ENCODE data around the gene PHF19. TPM values are rescaled to one million over a fixed set of nuclear protein-coding genes. Genes with fewer than 3 reads are reported as not detected.

The PHF19 gene
- total RNA-seq, 4 donors from 2014 or later = 11.5 to 22.1 (median 17.8) TPM

DNA sequence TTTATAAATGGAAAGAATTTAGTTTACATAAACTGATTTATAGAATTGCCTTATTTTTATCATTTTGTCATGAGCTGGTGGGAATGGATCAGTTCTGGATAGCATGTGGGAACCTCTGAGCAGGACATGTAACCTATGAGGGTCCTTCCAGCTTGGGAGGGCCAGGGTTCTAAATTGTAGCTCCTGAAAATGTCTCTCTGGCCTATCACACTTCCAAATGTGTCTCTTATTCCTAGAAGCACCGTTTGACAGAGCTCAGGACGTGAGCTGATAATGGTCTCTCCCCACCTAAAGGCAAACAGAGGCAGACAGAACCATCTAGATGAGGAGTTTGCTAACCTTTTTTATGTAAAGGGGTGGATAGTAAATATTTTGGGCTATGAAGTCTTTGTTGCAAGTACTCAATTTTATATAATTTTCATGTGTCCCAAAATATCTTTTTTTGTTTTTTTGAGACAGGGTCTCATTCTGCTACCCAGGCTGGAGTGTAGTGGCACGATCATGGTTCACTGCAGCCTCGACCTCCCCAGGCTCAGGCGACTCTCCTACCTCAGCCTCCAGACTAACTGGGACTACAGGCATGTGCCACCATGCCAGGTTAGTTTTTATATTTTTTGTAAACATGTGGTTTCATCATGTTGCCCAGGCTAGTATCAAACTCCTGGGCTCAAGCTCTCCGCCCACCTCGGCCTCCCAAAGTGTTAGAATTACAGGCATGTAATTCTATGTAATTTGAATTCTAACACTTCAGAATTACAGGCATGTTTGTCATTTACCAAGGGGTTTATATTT lies 45.6 kb upstream of the PHF19 start:
- intact Hi-C loops (cut with DNase I; ENCODE audit: low total_unique reads) = no loop called here
- WGBS, 2 donors = 74 to 75% methylated on average over 7 of the region's 7 CpGs
- DNase-seq (ENCODE audit: low spot score in 2 of 2) = no peak
- no peak for TF ChIP-seq POLR2A (IDR thresholded peaks at IDR 0.05)
- TF ChIP-seq, protein P1, sequence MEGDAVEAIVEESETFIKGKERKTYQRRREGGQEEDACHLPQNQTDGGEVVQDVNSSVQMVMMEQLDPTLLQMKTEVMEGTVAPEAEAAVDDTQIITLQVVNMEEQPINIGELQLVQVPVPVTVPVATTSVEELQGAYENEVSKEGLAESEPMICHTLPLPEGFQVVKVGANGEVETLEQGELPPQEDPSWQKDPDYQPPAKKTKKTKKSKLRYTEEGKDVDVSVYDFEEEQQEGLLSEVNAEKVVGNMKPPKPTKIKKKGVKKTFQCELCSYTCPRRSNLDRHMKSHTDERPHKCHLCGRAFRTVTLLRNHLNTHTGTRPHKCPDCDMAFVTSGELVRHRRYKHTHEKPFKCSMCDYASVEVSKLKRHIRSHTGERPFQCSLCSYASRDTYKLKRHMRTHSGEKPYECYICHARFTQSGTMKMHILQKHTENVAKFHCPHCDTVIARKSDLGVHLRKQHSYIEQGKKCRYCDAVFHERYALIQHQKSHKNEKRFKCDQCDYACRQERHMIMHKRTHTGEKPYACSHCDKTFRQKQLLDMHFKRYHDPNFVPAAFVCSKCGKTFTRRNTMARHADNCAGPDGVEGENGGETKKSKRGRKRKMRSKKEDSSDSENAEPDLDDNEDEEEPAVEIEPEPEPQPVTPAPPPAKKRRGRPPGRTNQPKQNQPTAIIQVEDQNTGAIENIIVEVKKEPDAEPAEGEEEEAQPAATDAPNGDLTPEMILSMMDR (IDR thresholded peaks at IDR 0.05) = no peak
- H3K4me3 ChIP-seq (ENCODE audit: low read depth, poor library complexity, severe bottlenecking) = no peak overlapping the region

- intact Hi-C loops (cut with DNase I; ENCODE audit: low total_unique reads) = no loop called here
- no peak for DNase-seq (ENCODE audit: low spot score in 2 of 2)
- no peak for TF ChIP-seq POLR2A (IDR thresholded peaks at IDR 0.05)
- TF ChIP-seq, protein P1 (IDR thresholded peaks at IDR 0.05) = no peak
- no peak overlapping the region for H3K4me3 ChIP-seq (ENCODE audit: low read depth, poor library complexity, severe bottlenecking)
- 64 to 68% methylated on average over 8 of the region's 8 CpGs for WGBS, 2 donors
Observed at GRCh38 chr9:120921661-120922181, 44.7 kb upstream of the PHF19 start.

DNA sequence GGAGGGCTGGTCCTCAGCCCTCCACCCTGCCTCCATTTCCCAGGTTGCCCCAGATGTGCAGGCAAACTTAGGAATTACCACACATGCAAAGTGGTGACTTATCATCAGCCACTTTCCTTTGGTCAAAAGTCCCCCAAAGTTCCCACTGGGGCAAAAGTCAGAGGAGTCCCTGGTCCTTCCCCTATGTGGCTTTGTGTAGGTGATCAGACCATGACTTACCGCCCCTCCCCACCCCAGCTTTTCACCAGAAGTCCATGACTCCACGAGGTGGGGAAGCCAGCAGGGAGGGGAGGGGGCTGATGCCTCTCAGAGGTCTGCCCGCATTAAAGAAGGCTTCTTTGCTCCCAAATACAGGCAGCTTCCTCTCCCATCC lies 43.8 kb upstream of the PHF19 start:
- intact Hi-C loops (cut with DNase I; ENCODE audit: low total_unique reads) = no loop called here
- 67 to 89% methylated on average over 3 of the region's 3 CpGs for WGBS, 2 donors
- TF ChIP-seq, protein P1 (IDR thresholded peaks at IDR 0.05) = no peak
- TF ChIP-seq POLR2A (IDR thresholded peaks at IDR 0.05) = no peak

DNA sequence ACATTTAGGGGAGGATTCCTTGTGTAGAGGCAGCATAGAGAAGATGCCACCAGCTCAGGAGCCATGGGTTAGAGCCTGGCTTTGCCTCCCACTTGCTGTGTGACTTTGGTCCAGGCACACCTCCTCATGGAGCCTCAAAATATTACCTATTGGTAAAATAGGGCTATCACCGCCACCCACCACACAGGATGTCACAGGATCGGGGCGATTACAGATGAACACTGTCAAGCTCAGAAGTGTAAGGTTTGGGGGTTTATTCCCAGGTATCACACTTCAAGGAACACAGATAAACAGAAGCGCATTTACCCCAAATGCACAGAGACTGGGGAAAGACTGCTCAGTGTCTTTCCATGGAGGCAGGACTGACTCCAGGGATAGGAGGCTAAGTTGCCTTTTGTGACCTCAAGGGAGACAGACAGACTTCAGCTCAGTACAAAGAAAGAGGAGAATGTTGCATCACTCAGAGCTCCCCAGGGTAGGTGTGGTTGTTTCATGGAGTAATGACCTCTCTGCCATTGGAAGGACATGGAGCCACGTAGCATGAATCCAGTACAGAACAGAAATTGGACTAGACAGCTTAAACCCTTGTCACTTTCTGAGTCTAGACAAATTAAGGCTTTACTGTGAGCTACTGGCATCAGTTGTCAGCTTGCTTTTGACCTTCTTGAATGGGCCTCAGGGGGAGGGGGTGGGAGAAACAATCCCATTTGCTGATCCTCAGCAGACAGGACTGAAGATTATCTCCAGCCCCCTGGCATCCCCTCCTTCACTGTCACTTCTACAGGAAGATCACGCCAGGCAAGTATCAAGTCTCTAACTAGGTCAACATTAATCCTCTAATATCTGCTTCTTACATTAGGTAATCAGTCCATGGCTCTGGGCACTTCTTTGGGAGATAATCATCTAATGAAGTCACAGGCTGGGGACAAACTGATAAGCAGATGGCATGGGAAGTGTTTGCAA lies 43.1 kb upstream of the PHF19 start:
- DNase-seq (ENCODE audit: low spot score in 2 of 2) = peak in 1 of 2 donors; percentile 59
- H3K4me3 ChIP-seq (ENCODE audit: low read depth, poor library complexity, severe bottlenecking) = no peak overlapping the region
- intact Hi-C loops (cut with DNase I; ENCODE audit: low total_unique reads) = no loop called here
- no peak for TF ChIP-seq POLR2A (IDR thresholded peaks at IDR 0.05)
- TF ChIP-seq, protein P1 (IDR thresholded peaks at IDR 0.05) = no peak
- WGBS, 2 donors = 73 to 82% methylated on average over 6 of the region's 6 CpGs

More for the DNA sequence above, 43.8 kb upstream of the PHF19 start:
- no peak overlapping the region for H3K4me3 ChIP-seq (ENCODE audit: low read depth, poor library complexity, severe bottlenecking)
- DNase-seq (ENCODE audit: low spot score in 2 of 2) = no peak

- TF ChIP-seq, protein P1 (IDR thresholded peaks at IDR 0.05) = no peak
- WGBS, 2 donors = 69 to 75% methylated on average over 20 of the region's 20 CpGs
- intact Hi-C loops (cut with DNase I; ENCODE audit: low total_unique reads) = no loop called here
- no peak for DNase-seq (ENCODE audit: low spot score in 2 of 2)
- no peak overlapping the region for H3K4me3 ChIP-seq (ENCODE audit: low read depth, poor library complexity, severe bottlenecking)
Observed at GRCh38 chr9:120918931-120919842, 42.2 kb upstream of the PHF19 start.

Data from lower leg skin (tissue), 4 donors.